Ovary (tissue), 3 donors: Measurements from ENCODE around the gene ZMIZ1.

Source experiments
- POLR2A ChIP-seq: fragments of 450-650 bp; IDR thresholded peaks from one replicate; pipeline ENCODE4 v1.6.1; 2017; ENCODE audit warnings: antibody characterized with exemption, mild to moderate bottlenecking, moderate library complexity
- TF ChIP-seq, protein P1 (sequence below), 3 donors: fragments of 450-650 bp in 2 of 3; fragments of 200-600 bp in 1 of 3; IDR thresholded peaks; one replicate each; pipeline versions ENCODE4 v1.5.1 to v1.8.0; 2016 to 2022; ENCODE audit warnings: antibody characterized with exemption in 3 of 3, mild to moderate bottlenecking in 1 of 3
- donor health status: DM: no; HTN: no; CAD: no.

DNA sequence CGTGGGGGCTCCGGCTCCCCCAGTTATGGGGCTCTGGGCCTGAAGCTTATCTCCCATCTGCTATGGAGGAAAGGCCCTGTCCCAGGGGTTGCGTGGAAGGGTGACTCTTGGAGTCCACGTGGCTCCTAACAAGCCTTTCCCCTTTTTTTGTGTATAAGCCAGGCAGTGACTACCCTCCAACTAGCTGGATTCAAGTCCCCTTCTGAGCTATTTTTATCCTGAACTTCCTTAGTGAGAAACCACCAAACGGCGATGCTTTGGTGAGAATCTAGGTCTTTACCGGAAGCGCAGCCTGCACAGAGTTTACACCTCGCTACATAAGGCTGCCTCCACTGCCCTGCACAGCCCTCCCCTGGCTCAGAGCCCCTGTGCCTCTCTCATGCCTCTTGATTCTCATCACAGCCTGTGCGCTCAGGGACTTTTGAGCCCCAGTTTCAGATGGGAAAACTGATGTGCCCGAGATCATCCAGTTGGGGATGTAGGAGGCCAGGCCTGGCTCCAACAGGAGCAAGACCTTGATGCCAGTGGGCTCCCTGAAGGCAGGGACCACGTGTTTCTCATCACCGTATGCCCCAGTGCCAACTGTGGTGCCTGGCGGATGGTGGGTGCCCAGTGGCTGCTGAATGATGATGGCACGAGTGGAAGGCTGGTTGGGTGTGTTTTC is 176.2 kb downstream of the ZMIZ1 start:
- TF ChIP-seq, protein P1, sequence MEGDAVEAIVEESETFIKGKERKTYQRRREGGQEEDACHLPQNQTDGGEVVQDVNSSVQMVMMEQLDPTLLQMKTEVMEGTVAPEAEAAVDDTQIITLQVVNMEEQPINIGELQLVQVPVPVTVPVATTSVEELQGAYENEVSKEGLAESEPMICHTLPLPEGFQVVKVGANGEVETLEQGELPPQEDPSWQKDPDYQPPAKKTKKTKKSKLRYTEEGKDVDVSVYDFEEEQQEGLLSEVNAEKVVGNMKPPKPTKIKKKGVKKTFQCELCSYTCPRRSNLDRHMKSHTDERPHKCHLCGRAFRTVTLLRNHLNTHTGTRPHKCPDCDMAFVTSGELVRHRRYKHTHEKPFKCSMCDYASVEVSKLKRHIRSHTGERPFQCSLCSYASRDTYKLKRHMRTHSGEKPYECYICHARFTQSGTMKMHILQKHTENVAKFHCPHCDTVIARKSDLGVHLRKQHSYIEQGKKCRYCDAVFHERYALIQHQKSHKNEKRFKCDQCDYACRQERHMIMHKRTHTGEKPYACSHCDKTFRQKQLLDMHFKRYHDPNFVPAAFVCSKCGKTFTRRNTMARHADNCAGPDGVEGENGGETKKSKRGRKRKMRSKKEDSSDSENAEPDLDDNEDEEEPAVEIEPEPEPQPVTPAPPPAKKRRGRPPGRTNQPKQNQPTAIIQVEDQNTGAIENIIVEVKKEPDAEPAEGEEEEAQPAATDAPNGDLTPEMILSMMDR (IDR thresholded peaks at IDR 0.05): no peak
- TF ChIP-seq POLR2A: no peak
